SU-DHL-6 (cell line): ENCODE measurements around the gene FKBP5.
"Not testable (repeated sequence)": the region's sequence is repeated elsewhere in the genome, so short reads cannot be mapped to it uniquely, and the experiment has no call there.

Experiments used
- H2AFZ ChIP-seq: fragments of 200-600 bp; sonication (generic); 2 replicates; pipeline ENCODE4 v1.6.1; 2014; ENCODE audit warnings: low read depth, mild to moderate bottlenecking, moderate library complexity, mixed read lengths, antibody characterized with exemption, low read length; ENCODE audit not compliant: severe bottlenecking
- H3F3A ChIP-seq: fragments of 200-600 bp; shearing (Covaris generic); 2 replicates; pipeline ENCODE4 v1.6.0; 2016; ENCODE audit warnings: antibody characterized with exemption, mild to moderate bottlenecking; ENCODE audit not compliant: insufficient read depth
- H3K27ac ChIP-seq: fragments of 200-600 bp; sonication (generic); 2 replicates; pipeline ENCODE4 v1.5.1; 2016; ENCODE audit warnings: low read depth, mild to moderate bottlenecking, low read length, moderate library complexity, mixed read lengths
- H3K27me3 ChIP-seq: fragments of 200-600 bp; sonication (generic), shearing (Covaris generic); 2 replicates; pipeline ENCODE4 v1.6.0; 2014; ENCODE audit warnings: mild to moderate bottlenecking, low read length
- H3K36me3 ChIP-seq: fragments of 200-600 bp; sonication (generic); 2 replicates; pipeline ENCODE4 v1.6.1; 2014; ENCODE audit warnings: mild to moderate bottlenecking, low read length, mixed read lengths
- H3K4me2 ChIP-seq: fragments of 300-600, 200-600 bp; shearing (Covaris generic), sonication (generic); 2 replicates; pipeline ENCODE4 v1.6.0; 2014; ENCODE audit warnings: low read length, low read depth, mild to moderate bottlenecking; ENCODE audit not compliant: poor library complexity, severe bottlenecking
- H3K4me3 ChIP-seq: fragments of 200-600 bp; sonication (generic); 2 replicates; pipeline ENCODE4 v1.5.1; 2014; ENCODE audit warnings: antibody characterized with exemption, low read length, mild to moderate bottlenecking, mixed read lengths; ENCODE audit not compliant: insufficient read depth, poor library complexity, severe bottlenecking
- H3K79me2 ChIP-seq: fragments of 200-600 bp; sonication (generic); 2 replicates; pipeline ENCODE4 v1.6.1; 2014; ENCODE audit warnings: mild to moderate bottlenecking, low read length, moderate library complexity; ENCODE audit not compliant: insufficient read depth
- H3K9ac ChIP-seq: fragments of 200-600 bp; sonication (generic); 2 replicates; pipeline ENCODE4 v1.7.0; 2014; ENCODE audit warnings: mild to moderate bottlenecking, low read length
- H3K9me2 ChIP-seq: fragments of 200-600 bp; sonication (generic); replicated peaks from 2 replicates; pipeline ENCODE4 v1.6.1; 2014; ENCODE audit warnings: low read length; ENCODE audit not compliant: insufficient read depth
- H3K9me3 ChIP-seq: fragments of 200-600 bp; sonication (generic); 2 replicates; pipeline ENCODE4 v1.6.1; 2014; ENCODE audit warnings: low read length, mixed read lengths; ENCODE audit not compliant: insufficient read depth
- H4K20me1 ChIP-seq: fragments of 200-600 bp; sonication (generic); 2 replicates; pipeline ENCODE4 v1.6.1; 2014; ENCODE audit warnings: low read depth, mild to moderate bottlenecking, antibody characterized with exemption, low read length, moderate library complexity, mixed read lengths
- CTCF ChIP-seq: fragments of 200-600 bp; sonication (generic); IDR thresholded peaks from one replicate; pipeline ENCODE4 v1.5.1; 2017; ENCODE audit warnings: antibody characterized with exemption, mild to moderate bottlenecking, low read length, moderate library complexity; ENCODE audit not compliant: insufficient read depth, poor library complexity, severe bottlenecking
- EZH2phosphoT487 ChIP-seq: fragments of 200-600 bp; sonication (generic), shearing (Covaris generic); conservative IDR thresholded peaks from 2 replicates; pipeline ENCODE4 v1.6.1; 2018; ENCODE audit warnings: mild to moderate bottlenecking, antibody characterized with exemption, low read length, moderate library complexity, mixed read lengths

The FKBP5 gene

GRCh38 chr6:35576682-35577081 lies 112.0 kb downstream of the FKBP5 start:
- H4K20me1 ChIP-seq: no peaks in the 10 kb centered on the region
- no peak overlapping the region for H3K27ac ChIP-seq
- H3K9me3 ChIP-seq: no peaks in the 10 kb centered on the region
- no peaks in the 10 kb centered on the region for H3K27me3 ChIP-seq
- H3K9me2 ChIP-seq: no peaks in the 10 kb centered on the region
- H3F3A ChIP-seq: peaks cover 3% of the 10 kb centered on the region; the same call in 1 of the 2 replicates
- H3K36me3 ChIP-seq: peaks cover 45% of the 10 kb centered on the region; the same call in 1 of the 2 replicates
- H3K4me2 ChIP-seq: no peak overlapping the region
- no peaks in the 10 kb centered on the region for H3K79me2 ChIP-seq
- no peak overlapping the region for H3K9ac ChIP-seq
- no peak for TF ChIP-seq CTCF
- TF ChIP-seq EZH2phosphoT487: no peak
- no peak overlapping the region for H3K4me3 ChIP-seq
- H2AFZ ChIP-seq: no peak overlapping the region

DNA sequence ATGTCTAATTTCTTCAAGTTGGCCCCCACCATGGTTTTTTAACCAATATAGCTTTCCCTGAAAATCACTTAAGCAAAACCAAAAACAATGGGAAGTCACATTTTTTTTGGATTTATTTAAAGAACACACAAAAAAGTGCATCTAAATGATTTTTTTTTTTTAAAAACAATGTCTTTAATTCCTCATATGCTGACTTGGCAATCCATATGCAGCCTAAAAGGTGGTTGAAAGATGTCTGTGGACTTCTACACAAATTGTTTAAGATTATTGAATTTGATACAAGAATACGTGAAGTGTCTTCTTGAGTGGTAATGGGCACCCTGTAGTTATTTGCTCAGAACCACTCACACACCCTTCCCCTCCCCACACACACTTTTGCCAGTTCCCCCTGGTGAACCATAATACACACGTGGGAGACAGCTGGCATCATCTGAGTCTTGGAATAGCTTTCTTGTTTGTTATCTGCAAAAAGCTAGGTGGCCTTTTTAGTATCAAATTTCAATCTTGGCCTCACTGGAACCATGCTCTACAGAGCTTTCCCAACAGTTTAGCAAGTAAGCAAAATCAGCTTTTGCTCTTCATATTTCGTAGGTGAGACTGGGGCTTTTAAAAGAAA lies 115.1 kb downstream of the FKBP5 start:
- no peaks in the 10 kb centered on the region for H3K9me2 ChIP-seq
- H3K27ac ChIP-seq: no peak overlapping the region
- H3F3A ChIP-seq: peaks cover 5% of the 10 kb centered on the region; the same call in 1 of the 2 replicates
- H3K36me3 ChIP-seq: peaks cover 33% of the 10 kb centered on the region; the same call in 1 of the 2 replicates
- no peak for TF ChIP-seq EZH2phosphoT487
- no peak for TF ChIP-seq CTCF
- H3K9ac ChIP-seq: no peak overlapping the region
- H4K20me1 ChIP-seq: no peaks in the 10 kb centered on the region
- no peak overlapping the region for H3K4me2 ChIP-seq
- H3K4me3 ChIP-seq: no peak overlapping the region
- H3K9me3 ChIP-seq: no peaks in the 10 kb centered on the region
- no peaks in the 10 kb centered on the region for H3K79me2 ChIP-seq
- no peak overlapping the region for H2AFZ ChIP-seq
- H3K27me3 ChIP-seq: no peaks in the 10 kb centered on the region

DNA sequence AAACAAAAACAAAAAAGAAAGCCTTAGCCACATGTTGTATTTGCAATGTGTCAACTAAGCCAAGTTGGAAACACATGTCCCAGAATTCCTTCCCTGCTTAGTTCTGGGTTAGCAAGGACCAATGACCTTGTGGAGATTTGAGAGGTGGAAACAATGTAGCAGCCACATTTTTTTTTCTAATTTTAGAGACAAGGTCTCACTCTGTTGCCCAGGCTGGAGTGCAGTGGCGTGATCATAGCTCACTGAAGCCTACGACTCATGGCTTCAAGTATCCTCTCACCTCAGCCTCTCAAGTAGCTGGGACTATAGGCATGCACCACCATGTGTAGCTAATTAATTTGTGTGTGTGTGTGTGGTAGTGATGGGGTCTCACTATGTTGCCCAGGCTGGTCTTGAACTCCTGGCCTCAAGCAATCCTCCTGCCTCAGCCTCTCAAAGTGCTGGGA lies 117.8 kb downstream of the FKBP5 start:
- H3K9ac ChIP-seq, H3F3A ChIP-seq, H3K79me2 ChIP-seq, H4K20me1 ChIP-seq, H3K9me3 ChIP-seq, H3K27me3 ChIP-seq, H3K4me3 ChIP-seq, H3K9me2 ChIP-seq, H3K27ac ChIP-seq, H3K4me2 ChIP-seq, H2AFZ ChIP-seq: not testable (repeated sequence)
- H3K36me3 ChIP-seq: peaks cover 18% of the 10 kb centered on the region; the same call in 1 of the 2 replicates

DNA sequence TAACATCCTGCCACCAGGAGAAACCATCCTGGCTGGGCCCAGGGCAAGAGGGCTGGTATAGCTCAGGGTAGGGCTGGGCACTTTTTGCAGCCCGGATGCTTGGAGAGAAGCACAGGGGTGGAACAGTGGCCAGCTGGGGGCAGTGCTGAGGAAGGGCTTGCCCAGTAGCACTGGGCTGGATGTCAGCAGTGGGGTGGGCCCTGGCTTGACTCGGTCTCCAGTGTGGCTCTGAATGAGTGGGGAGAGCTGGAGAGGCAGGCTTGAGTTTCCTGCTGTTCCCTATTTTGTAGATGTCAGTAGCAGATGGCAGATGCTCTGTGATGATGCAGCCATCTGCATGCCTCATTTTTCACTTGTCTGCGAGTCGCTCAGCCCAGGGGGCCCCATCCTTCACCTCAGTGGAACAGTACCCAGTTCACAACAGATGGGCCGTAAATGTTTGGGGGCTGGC lies 119.7 kb downstream of the FKBP5 start:
- no peak overlapping the region for H2AFZ ChIP-seq
- H3K27me3 ChIP-seq: no peaks in the 10 kb centered on the region
- no peaks in the 10 kb centered on the region for H4K20me1 ChIP-seq
- H3K36me3 ChIP-seq: peaks cover 5% of the 10 kb centered on the region; the same call in 1 of the 2 replicates
- H3K4me2 ChIP-seq: no peak overlapping the region
- no peaks in the 10 kb centered on the region for H3K9me3 ChIP-seq
- peak; percentile 60 for TF ChIP-seq CTCF
- no peak for TF ChIP-seq EZH2phosphoT487
- H3K79me2 ChIP-seq: no peaks in the 10 kb centered on the region
- H3F3A ChIP-seq: peaks cover 5% of the 10 kb centered on the region; the same call in 1 of the 2 replicates
- H3K9me2 ChIP-seq: no peaks in the 10 kb centered on the region
- no peak overlapping the region for H3K9ac ChIP-seq
- no peak overlapping the region for H3K27ac ChIP-seq
- H3K4me3 ChIP-seq: no peak overlapping the region
